Measurements from ENCODE around the gene DHX38.

GRCh38 chr16:72073560-72074230, 20.0 kb upstream of the DHX38 start:
- TF ChIP-seq CTCF (IDR thresholded peaks at IDR 0.05) (no peak), POLR2A (IDR thresholded peaks at IDR 0.05) (no peak)

All from thyroid gland (tissue), 4 donors.